ENCODE results near the gene SETDB2.
A peak's percentile ranks its signal among the peaks of the same experiment; 100 is the strongest.

SETDB2 gene, protein sequence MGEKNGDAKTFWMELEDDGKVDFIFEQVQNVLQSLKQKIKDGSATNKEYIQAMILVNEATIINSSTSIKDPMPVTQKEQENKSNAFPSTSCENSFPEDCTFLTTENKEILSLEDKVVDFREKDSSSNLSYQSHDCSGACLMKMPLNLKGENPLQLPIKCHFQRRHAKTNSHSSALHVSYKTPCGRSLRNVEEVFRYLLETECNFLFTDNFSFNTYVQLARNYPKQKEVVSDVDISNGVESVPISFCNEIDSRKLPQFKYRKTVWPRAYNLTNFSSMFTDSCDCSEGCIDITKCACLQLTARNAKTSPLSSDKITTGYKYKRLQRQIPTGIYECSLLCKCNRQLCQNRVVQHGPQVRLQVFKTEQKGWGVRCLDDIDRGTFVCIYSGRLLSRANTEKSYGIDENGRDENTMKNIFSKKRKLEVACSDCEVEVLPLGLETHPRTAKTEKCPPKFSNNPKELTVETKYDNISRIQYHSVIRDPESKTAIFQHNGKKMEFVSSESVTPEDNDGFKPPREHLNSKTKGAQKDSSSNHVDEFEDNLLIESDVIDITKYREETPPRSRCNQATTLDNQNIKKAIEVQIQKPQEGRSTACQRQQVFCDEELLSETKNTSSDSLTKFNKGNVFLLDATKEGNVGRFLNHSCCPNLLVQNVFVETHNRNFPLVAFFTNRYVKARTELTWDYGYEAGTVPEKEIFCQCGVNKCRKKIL

DNA sequence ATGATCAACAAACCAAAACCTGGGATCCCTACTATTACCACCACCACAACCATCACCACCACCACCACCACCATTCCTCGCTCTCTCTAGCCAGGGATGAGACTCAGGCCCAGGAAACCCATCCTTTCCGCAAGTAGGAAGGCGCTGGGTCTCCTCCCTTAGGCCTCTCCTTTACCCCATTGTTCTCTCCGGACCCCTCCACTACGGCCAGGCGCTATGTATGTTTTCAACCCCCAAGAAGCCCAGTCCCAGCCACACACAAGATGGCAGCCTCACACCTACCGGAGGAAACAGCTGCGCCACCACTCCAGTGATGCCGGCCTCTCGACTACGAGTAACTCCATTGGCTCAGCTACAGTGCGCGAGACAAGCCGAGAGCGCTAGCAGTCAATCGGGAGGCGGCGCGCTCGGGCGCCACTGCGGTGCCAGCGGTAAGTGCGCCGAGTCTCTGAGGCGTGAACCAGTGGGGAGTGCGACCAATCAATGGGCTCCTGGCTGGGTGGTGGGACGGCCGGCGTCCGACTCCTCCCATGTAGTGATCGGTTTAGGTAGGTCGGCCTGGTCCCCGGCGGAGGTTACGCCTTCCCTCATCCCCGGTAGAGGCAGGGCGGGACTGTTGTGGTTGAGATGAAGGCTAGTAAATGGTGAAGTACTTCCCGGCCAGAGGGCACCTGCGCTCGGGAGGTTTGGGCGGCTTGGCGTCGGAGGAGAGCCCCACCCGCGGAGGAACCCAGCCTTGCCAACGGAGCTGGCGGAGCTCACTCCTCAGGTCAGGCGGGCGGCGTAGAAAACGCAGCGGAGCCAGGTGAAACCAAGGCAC, at the start of gene SETDB2, which contains the start of gene CAB39L:
Gene SETDB2 (plus strand): TSS at position 571 of the 820 bp plus-strand sequence. CDS start 7,620 bp downstream, outside the sequence.
Gene CAB39L (minus strand): TSS at position 361 of the 820 bp plus-strand sequence. CDS start 61,154 bp downstream, outside the sequence.
- DNase-seq (ENCODE audit: low read depth): peak; percentile 100
- peak within 1 kb of the TSS; percentile 89 for H3K4me3 ChIP-seq (ENCODE audit: low read length)
- peak; percentile 48 for TF ChIP-seq CTCF (IDR thresholded peaks at IDR 0.05; ENCODE audit: insufficient read depth, low read depth, low read length, missing control alignments)

GRCh38 chr13:49395451-49395865, 48.6 kb upstream of the SETDB2 start:
- DNase-seq (ENCODE audit: low read depth): no peak
- TF ChIP-seq CTCF (IDR thresholded peaks at IDR 0.05; ENCODE audit: insufficient read depth, low read depth, low read length, missing control alignments): no peak
- no peak overlapping the region for H3K4me3 ChIP-seq (ENCODE audit: low read length)

DNA sequence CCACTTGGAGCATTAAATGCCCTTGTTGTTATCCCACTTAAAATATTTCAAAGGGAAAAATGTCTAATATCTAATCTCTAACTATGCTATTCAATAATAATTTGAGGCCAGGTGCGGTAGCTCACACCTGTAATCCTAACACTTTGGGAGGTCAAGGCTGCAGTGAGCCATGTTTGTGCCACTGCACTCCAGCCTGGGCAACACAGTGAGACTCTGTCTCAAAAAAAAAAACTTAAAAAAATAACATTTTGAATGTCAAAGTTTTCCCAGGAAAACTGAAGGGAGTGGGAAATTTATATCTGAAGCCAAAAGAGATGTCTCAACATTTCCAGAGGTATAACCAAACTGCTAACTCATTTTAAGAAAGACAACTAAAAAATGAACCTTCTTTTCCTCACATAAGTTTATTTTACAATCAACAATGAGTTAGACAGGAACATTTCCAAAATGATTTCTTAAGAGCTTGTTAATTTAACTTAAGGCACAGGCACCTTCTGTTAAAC, 48.1 kb upstream of the SETDB2 start:
- TF ChIP-seq CTCF (IDR thresholded peaks at IDR 0.05; ENCODE audit: insufficient read depth, low read depth, low read length, missing control alignments): no peak
- DNase-seq (ENCODE audit: low read depth): no peak
- H3K4me3 ChIP-seq (ENCODE audit: low read length): no peak overlapping the region

DNA sequence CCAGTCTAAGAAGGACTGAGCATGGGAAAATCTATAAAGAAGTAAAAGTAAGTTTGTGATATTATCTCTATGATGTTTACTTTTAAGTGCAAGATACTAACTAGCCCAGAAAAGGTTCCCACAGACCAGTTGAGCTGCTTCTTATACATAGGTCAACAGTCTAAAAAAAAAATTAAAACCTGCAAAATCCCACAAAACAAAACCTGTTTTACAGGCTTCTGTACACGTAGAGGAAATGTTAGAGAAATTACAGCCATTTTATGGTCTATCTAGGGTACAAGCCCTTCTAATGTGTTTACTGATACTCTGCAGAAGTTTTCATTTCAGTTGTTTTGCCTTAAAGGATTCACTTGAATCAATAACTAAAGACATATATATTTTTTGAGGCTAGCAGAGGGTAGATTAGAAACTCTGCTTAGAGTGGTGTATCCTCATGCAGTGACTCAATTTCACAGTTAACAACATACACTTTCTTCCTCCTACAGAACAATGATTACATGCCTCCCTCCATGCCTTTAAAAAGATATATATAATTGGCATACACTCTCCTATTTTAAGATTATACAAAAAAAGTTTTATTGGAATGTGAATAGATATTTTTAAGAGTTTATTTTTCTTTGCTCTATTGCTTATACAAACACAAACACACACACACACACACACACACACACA, 44.1 kb upstream of the SETDB2 start:
- peak overlapping the region; percentile 13 for H3K4me3 ChIP-seq (ENCODE audit: low read length)
- peak; percentile 27 for DNase-seq (ENCODE audit: low read depth)
- no peak for TF ChIP-seq CTCF (IDR thresholded peaks at IDR 0.05; ENCODE audit: insufficient read depth, low read depth, low read length, missing control alignments)

- H3K4me3 ChIP-seq (ENCODE audit: low read length): peak overlapping the region; percentile 13
- no peak for TF ChIP-seq CTCF (IDR thresholded peaks at IDR 0.05; ENCODE audit: insufficient read depth, low read depth, low read length, missing control alignments)
- peak; percentile 74 for DNase-seq (ENCODE audit: low read depth)
Measured at GRCh38 chr13:49400755-49401659, 43.1 kb upstream of the SETDB2 start.
